ENCODE results near the gene PPM1M. TPM values are rescaled to one million over a fixed set of nuclear protein-coding genes. Genes with fewer than 3 reads are reported as not detected.
A peak's percentile ranks its signal among the peaks of the same experiment; 100 is the strongest.

Gene PPM1M
- 4.8 and 13.1 TPM in 2 replicates for total RNA-seq
- 10.7 and 16.1 TPM in 2 replicates for polyA plus RNA-seq

GRCh38 chr3:52245322-52246263, at the start of gene PPM1M:
Gene PPM1M, plus strand, starts transcription at chr3:52245759. Its CDS starts 66 bp downstream, at chr3:52245825.
- peak; percentile 58 to 69 for DNase-seq (ENCODE audit: low read depth in 1 of 2, low spot score in 1 of 2)
- Histone ChIP-seq H3K27ac (no peak within 1 kb of the TSS), H3K9me3 (ENCODE audit: low read depth) (no peaks in the 10 kb centered on the region), H3K27me3 (peaks cover 3% of the 10 kb centered on the region), H3K36me3 (no peaks in the 10 kb centered on the region), H3K4me3 (peak within 1 kb of the TSS; percentile 23), H3K4me1 (ENCODE audit: low read depth) (no peaks in the 10 kb centered on the region)
- no peak for TF ChIP-seq CTCF (IDR thresholded peaks at IDR 0.05; ENCODE audit: low read depth, low read length)

- H3K4me3 ChIP-seq: no peak overlapping the region
- H3K9me3 ChIP-seq (ENCODE audit: low read depth): no peaks in the 10 kb centered on the region
- no peak overlapping the region for H3K27ac ChIP-seq
- peaks cover 14% of the 10 kb centered on the region for H3K36me3 ChIP-seq
- H3K4me1 ChIP-seq (ENCODE audit: low read depth): peaks cover 16% of the 10 kb centered on the region
- H3K27me3 ChIP-seq: no peaks in the 10 kb centered on the region
- peak in 1 of 2 donors; percentile 89 for DNase-seq (ENCODE audit: low read depth in 1 of 2, low spot score in 1 of 2)
- TF ChIP-seq CTCF (IDR thresholded peaks at IDR 0.05; ENCODE audit: low read depth, low read length): no peak
Observed at GRCh38 chr3:52195823-52196331, 49.7 kb upstream of the PPM1M start.

GRCh38 chr3:52196977-52197376, 48.6 kb upstream of the PPM1M start:
- no peaks in the 10 kb centered on the region for H3K27me3 ChIP-seq
- DNase-seq (ENCODE audit: low read depth in 1 of 2, low spot score in 1 of 2): no peak
- peaks cover 6% of the 10 kb centered on the region for H3K4me1 ChIP-seq (ENCODE audit: low read depth)
- no peaks in the 10 kb centered on the region for H3K9me3 ChIP-seq (ENCODE audit: low read depth)
- H3K27ac ChIP-seq: no peak overlapping the region
- H3K36me3 ChIP-seq: peaks cover 22% of the 10 kb centered on the region
- H3K4me3 ChIP-seq: no peak overlapping the region
- no peak for TF ChIP-seq CTCF (IDR thresholded peaks at IDR 0.05; ENCODE audit: low read depth, low read length)

GRCh38 chr3:52197499-52197841, 48.1 kb upstream of the PPM1M start:
- no peak for TF ChIP-seq CTCF (IDR thresholded peaks at IDR 0.05; ENCODE audit: low read depth, low read length)
- peaks cover 6% of the 10 kb centered on the region for H3K4me1 ChIP-seq (ENCODE audit: low read depth)
- no peak for DNase-seq (ENCODE audit: low read depth in 1 of 2, low spot score in 1 of 2)
- peak overlapping the region; percentile 85 for H3K4me3 ChIP-seq
- H3K27ac ChIP-seq: no peak overlapping the region
- H3K27me3 ChIP-seq: no peaks in the 10 kb centered on the region
- peaks cover 26% of the 10 kb centered on the region for H3K36me3 ChIP-seq
- H3K9me3 ChIP-seq (ENCODE audit: low read depth): no peaks in the 10 kb centered on the region

- peak; percentile 91 to 97 for DNase-seq (ENCODE audit: low read depth in 1 of 2, low spot score in 1 of 2)
- Histone ChIP-seq H3K27ac (peak within 1 kb of the TSS; percentile 54), H3K27me3 (no peaks in the 10 kb centered on the region), H3K36me3 (peaks cover 32% of the 10 kb centered on the region), H3K4me3 (peak within 1 kb of the TSS; percentile 85), H3K4me1 (ENCODE audit: low read depth) (peaks cover 6% of the 10 kb centered on the region), H3K9me3 (ENCODE audit: low read depth) (no peaks in the 10 kb centered on the region)
- no peak for TF ChIP-seq CTCF (IDR thresholded peaks at IDR 0.05; ENCODE audit: low read depth, low read length)
Observed at GRCh38 chr3:52197842-52198625, 47.5 kb upstream of the PPM1M start, which contains the start of gene ALAS1. Gene ALAS1, plus strand, starts transcription at chr3:52198160. Its CDS starts 1,082 bp downstream, at chr3:52199242.
